ENCODE data around the gene CCDC70.
"Not testable (repeated sequence)": the region's sequence is repeated elsewhere in the genome, so short reads cannot be mapped to it uniquely, and the experiment has no call there.

The CCDC70 gene

DNA sequence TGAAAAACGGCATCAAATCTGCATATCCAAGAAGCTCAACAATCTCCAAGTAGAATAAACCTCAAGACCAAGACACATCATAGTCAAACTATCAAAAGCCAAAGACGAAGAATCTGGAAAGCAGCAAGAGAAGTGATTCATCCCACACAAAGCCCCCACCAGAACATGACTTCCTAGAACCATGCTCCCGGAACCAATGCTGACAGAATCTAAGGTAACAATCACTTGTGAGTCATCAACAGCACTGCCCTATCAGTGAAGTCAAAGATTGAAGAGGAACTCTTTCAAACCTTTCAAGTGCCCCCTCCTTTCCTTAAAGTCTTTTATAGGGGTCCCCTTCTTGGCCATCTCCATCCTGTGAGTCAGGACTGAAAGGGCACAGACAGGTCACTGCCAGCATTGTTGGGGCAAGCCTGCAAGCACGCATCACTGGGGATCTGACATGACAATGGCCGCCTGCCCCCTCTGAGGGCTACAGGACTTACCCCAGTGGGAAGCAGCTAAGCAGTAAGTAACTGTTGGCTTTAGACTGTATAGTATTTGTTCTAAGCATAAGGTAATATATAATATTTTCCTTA is at the start of gene CCDC70:
Gene CCDC70 (plus strand): TSS at position 247 of the 578 bp plus-strand sequence. CDS start 3,443 bp downstream, outside the sequence.
- peak in 1 of 3 donors; percentile 48 for DNase-seq (ENCODE audit: low read depth in 2 of 3, low spot score in 1 of 3)

DNA sequence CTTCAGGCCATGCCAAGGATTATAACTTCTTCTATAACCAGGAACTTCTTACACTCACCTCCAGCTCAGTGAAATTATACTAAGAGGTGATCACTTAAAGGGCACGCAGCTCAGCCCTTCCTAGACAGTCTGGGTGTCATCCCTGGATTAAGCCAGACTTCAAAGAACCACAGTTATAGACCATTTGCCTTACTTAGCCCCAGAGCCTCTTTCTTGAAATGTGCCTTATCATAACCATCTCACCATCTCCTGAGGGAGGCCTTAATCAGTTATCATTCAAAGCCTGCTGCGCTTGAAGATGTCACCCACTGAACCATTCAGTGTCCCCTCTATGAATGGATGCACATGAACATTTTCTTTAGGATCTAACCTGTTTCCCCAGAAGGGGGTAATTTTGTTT is 47.7 kb upstream of the CCDC70 start:
- DNase-seq (ENCODE audit: low read depth in 2 of 3, low spot score in 1 of 3), result no peak

DNA sequence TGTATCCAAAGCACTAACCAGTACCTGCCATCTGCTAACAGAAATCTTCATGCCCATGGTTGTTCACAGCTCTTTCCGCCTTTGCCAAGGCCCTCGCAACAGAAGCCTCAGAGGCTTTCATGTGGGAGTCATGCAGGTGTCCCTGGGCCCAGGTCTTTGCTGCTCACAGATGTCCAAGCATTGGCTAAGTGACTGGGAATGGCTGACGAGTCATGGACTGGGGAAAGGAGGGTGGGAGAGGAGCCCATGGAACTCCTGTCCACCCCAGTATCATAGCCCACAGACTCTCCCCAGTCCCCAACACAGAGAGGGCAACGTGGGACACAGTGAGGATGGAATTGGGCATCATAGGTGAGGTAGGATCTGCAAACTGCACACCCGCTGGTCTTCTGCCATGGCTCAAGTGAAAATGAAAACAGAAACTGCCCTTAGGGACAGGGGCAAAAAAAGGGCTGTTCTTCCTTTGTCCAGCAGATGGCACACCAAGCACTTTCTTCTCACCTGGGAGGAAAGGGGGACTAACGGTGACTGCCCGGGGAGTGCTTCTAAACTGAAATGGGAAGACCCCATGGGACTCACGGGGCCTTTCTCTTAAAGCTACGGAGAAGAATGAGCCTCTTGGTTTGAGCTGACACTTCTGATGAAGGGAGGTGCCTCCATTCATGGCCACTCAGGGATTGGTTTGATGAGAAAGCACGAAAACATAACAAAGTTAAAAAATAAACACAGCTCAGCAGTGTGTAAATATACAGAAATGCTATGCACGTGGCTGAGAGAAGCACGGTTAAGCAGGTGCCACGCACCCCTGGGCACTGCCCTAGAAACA is 46.7 kb upstream of the CCDC70 start:
- peak; percentile 55 to 79 (median 56) for DNase-seq (ENCODE audit: low read depth in 2 of 3, low spot score in 1 of 3)

DNA sequence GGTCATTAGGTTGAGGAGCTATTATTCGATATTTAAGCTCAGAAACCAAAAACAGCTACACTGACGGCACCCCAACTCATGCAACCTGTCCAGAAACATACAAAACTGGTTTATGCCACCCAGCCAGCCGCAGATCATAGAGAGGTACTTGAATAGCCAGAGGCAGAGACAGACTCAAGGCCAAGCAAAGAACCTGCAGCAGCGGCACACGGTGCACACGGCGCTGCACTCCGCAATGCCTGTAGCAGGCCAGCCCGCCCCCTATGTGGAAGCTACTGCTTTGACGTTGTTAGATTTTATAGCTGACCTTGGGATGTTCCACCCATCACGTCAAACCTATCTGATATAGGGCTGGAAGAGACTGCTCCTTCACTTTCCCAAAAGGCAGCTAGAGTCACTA is 45.9 kb upstream of the CCDC70 start:
- DNase-seq (ENCODE audit: low read depth in 2 of 3, low spot score in 1 of 3), result no peak

DNA sequence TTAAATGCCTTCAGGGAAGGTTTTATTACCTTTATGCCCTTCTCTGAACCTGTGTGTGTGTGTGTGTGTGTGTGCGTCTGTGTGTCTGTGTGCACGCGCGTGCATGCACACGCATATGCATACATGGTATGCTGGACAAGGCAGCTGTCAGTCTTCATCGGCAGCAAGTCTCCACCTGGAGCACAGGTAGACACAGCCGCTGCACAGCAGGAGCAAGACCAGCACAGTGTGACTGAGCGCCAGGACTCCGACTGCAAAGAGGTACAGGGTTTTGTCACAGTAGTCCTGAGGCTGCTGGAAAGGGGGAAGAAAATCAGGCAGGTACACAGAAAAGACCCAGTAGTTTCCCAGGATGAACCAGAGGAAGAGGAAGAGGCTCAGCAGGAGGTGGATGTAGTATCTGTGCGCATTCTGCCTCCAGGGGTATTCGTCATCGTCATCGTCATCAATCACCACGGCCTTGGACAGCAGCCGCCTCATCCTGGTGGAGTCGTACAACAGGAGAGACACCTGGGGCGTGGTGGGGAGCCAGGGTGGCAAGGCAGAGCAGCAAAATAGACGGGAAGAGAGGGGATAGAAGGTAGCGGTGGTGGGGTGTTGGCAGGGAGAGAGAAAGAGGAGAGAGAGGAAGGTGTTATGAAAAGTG is 45.0 kb upstream of the CCDC70 start:
- no peak for DNase-seq (ENCODE audit: low read depth in 2 of 3, low spot score in 1 of 3)

DNA sequence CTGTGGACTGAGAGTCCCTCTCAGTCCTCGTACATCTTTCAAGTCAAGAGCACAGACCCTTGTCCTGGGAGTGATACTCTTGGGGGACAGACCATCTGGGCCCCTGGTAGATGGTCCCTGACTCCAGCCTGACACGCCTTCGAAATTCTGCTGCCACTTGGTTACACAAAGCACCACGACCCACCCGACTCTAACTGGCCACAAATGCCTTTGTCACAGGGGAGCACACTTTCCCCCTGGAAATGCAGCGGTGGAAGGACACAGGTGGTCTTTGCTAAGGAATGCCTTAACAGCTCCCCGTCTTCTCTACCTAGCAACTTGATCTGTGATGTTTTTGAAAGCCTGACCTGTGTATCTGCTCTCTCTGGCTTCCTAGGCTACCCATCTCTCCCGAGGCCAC is 44.1 kb upstream of the CCDC70 start:
- DNase-seq (ENCODE audit: low read depth in 2 of 3, low spot score in 1 of 3), result no peak

DNA sequence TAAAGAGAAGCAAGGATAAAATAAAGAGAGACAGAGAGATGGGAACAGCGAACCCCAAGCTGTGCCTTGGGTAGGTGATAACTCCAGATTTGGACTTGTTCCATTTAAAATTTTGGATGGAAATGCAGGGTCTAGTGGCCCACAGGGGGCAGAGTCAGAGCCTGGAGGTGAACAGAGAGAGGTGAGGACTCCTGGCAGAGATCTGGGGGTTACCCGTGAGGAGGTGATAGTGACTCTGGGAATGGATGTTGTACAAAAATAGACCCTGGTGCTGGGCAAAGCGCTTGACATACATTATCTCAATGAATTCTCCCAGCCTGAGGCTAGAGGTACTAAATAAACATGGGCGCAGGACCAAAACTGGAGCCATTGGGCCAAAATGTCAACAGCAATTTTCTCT is 43.5 kb upstream of the CCDC70 start:
- DNase-seq (ENCODE audit: low read depth in 2 of 3, low spot score in 1 of 3), result no peak

DNA sequence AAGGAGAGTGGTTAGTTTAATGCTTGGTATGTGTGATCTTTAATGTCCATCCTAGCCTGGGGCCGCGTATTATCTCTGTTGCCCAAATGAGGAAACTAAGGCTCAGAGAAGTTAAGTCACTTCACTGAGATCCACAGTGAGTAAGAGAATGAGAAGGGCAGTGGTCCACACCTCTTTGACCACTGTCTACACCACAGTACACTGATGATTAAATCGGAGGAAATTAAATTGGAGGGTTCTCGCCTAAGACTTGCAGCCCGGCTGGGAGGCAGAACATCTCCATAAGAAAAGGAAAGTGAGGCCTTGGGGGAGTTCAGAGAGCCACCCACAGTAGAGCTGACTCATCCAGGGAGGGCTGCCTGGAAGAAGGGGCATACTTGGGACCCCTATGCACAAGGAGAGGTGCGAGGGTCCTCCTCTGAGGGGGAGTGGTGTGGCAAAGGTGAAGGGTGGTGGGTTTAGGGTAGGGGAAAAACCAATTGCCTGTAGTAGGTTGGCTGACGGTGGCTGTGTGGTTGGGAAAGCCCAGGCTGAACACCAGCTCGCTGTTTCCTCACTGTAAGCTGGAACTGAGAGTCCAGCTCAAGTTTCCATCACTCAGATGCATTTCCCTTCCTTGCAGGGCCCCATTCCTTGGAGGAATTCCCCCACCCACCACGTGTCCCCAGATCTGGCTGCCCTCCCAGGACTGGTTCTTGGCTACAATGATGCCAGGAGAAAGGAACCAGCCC is 42.8 kb upstream of the CCDC70 start:
- DNase-seq (ENCODE audit: low read depth in 2 of 3, low spot score in 1 of 3), result peak in 2 of 3 donors; percentile 47 to 66

DNA sequence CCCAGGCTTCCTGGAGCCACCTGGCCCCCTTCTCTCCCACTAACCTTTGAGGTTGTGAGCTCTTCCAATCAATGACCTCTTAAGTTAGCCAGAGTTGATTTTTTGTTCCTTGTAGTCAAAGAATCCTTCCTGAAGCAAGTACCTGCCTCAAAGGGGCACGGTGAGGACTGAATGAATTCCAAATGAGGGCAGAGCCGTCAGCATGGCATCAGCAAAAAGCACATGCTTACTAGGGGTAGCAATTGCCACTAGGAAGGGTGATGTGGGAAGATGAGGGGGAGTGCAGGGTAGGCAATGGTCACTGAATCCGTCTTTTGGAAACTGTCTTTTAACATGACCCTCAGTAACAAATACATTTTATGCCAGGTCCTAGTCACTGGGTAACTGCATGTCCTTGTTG is 42.2 kb upstream of the CCDC70 start:
- no peak for DNase-seq (ENCODE audit: low read depth in 2 of 3, low spot score in 1 of 3)

DNA sequence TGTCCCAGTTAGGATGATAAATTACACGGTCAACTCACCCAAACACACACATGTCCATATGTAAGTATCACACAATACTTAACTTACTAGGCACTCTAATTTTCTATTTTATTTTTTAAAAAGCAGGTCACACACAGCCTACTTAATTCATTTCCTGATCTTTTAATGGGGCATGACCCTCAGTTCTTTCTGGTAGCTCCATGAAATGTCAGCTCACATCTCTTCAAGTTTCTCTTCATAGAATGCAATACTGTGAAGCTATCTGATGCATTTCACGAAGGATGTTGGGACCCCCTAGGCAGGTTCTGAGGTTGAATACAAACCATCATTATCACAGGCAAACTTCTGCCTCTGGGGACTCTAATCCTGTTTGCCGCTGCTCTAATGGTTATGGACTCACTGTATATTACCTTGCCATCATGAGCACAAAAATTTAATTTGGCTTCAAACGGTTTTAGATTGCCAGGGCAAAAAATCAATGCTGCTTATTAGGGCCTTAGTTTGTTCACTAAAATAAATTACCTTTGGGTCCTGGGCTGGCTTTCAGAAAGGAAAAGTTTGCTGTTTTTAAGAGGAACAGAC is 41.7 kb upstream of the CCDC70 start:
- no peak for DNase-seq (ENCODE audit: low read depth in 2 of 3, low spot score in 1 of 3)

DNA sequence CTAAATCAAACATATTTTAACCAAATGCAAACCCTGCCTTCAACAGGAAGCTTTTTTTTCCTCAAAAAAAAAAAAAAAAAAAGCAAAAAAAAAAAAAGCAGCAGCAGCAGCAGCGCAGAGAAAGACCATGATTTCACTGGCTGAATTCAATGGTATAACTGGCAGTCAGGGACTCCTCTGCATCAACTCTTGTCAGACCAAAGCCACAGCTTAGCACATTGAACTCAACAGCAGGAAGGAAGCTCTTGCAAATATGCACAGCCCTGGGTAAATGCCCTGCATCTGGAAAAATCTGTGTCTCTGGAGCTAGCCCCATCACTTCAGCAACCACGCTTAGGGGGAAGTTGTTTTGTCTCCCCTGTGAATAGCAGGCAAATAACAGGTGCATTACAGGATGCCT is 40.2 kb upstream of the CCDC70 start:
- no peak for DNase-seq (ENCODE audit: low read depth in 2 of 3, low spot score in 1 of 3)

DNA sequence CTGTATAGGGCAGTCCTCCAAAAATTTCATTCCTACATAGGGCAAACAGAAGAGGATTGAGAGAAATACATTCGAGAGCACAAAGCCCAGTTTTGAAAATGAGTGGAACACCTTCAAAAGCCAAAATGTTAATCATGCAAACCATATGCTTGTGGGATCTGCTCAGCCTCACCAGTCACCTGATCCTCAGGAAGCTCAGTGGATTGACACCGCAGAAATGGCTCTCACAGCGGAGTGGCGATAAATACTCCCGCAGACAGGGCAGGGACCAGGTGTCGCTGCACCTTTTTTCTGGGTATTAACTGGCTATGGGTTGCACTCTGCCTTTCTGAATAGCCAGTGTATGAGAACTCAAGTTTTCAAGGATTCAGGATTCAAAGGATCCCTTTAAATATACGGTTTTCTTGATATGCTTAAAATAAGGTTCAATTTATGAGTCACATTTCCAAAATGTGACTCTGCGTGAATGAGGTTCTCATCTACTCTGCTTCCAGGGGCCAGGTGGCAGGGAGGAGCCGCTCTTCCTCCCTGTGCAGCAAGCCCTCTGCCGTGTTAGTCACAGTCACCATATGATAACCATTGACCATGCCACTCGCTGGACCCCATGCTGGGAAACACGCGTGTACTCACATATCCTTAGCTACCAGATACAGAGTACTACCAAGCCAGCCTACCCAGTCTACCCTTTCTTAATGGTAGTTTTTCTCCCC is 39.5 kb upstream of the CCDC70 start:
- no peak for DNase-seq (ENCODE audit: low read depth in 2 of 3, low spot score in 1 of 3)

DNA sequence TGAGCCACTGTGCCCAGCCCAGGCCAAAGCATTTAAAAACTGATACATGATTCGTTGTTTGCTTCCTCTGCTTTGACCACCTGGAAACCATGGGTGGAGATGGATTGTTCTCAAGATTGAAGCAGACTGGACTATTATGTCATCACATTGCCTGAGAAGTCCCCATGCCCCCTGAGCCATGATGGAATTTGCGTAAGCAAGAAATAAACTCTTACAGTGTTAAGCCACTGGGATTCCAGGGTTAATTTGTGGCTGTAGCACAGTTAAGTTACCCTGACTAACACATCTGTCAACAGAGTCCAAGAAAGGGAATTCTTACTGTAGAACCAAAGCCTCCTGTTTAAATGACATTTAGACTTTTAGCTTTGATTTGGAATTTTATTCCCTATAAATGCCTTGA is 38.4 kb upstream of the CCDC70 start:
- no peak for DNase-seq (ENCODE audit: low read depth in 2 of 3, low spot score in 1 of 3)

DNA sequence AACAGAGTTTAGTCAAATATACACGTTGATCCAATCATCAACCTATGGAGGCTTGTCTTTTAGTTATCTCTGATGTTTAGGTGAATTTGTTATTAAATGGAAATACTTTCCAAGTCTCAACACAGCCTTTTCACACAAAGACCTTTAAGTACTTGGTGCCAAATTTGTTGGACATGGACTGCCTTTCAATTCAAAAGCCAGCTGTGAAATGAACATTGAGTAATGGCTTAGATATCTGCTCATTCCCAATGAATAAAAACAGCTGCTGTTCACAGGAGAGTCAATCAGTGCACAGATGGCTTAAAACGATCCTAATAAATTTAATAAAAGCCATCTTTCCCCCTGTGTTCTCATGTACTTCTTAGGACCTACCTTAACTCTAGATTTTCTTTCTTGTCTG is 37.9 kb upstream of the CCDC70 start:
- DNase-seq (ENCODE audit: low read depth in 2 of 3, low spot score in 1 of 3), result no peak

DNA sequence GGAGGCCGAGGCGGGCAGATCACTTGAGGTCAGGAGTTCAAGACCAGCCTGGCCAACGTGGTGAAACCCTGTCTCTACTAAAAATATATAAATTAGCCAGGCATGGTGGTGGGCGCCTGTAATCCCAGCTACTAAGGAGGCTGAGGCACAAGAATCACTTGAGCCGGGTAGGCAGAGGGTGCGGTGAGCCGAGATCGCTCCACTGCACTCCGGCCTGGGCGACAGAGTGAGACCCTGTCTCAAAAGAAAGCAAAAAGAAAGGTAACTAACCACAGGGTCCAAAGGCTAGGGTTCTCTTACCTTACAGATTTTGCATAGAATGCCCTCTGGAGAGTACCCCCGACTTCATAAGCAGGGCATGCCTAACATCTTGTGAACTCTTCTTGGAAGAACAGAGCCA is 37.1 kb upstream of the CCDC70 start:
- DNase-seq (ENCODE audit: low read depth in 2 of 3, low spot score in 1 of 3), result not testable (repeated sequence)

DNA sequence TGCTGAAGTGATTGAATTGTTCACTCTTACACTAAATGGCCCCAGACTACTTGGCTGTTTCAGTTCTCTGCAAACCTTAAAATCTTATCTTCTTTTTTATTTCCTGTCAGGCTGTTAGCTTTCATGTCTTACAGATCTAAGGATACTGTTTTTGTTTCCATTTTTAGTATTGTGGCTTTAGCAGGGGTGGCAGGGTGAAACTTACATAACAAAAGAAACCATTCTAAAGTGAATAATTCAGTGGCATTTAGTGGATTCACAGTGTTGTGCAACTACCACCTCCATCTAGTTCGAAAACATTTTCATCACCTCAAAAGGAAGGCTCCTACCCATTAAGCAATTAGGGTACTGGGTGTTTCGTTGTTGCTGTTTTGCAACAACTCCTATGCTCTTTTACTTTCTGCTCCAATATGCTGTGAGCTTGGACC is 36.6 kb upstream of the CCDC70 start:
- no peak for DNase-seq (ENCODE audit: low read depth in 2 of 3, low spot score in 1 of 3)

DNA sequence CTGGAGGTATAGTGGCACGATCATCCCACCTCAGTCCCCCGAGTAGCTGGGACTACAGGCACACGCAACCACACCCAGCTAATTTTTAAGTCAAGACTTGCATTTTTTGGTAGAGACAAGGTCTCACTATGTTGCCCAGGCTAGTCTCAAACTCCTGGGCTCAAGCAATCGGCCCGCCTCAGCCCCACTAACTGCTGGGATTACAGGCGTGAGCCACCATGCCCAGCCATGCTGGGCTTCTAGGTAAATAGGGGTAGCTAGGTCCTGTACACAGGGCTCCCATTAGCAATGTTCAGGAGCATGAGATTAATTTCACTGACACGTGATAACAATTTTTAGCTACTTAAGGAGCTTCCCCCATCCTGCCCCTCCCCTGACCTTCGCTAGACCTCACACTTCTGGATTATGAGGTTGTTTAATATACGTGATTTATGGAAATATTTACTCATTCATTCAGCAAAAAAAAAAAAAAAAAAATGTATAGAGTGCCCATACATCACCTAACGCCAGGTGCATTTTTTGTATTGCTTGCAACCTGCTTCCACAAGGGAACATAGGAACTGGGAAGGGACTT is 36.0 kb upstream of the CCDC70 start:
- no peak for DNase-seq (ENCODE audit: low read depth in 2 of 3, low spot score in 1 of 3)

DNA sequence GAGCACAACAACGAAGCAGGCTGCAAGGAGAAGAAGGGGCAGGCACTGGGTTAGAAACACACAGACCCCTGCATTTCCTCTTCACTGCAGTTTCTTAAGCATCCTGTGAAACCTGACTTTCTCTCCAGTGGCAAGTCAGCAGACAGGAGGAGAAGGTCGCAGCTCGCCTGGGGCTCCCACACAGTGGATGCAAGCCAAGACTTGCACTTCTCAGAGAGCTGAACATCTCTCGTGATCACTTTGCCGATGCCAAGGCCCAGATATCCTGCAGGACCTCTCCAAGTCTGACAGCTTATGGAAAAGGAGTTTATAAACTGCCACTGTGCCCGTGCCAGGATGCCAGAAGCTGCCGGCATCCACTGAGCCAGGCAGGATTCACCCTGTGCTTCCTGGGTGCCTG is 35.2 kb upstream of the CCDC70 start:
- no peak for DNase-seq (ENCODE audit: low read depth in 2 of 3, low spot score in 1 of 3)

DNA sequence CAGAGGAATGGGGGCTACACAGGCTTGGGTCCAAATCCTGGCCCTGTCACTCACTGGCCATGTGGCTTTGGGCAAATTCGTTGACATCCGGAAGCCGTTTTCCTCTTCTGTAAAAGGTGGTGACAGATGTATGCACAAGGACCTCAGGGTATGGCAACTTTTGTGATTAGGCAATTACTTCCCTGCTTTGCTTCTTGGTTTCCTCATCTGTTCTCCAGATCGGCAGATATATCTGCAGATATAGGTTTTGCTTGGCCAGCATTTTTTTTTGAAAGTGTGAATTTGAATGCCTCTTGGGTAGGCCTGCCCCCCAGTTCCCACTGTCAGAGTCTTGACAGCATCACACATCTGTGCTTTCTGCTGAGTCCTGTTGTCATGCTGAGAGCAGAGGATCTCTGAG is 34.5 kb upstream of the CCDC70 start:
- no peak for DNase-seq (ENCODE audit: low read depth in 2 of 3, low spot score in 1 of 3)
